Stimulated activated CD4-positive, alpha-beta T cell treated with anti-CD3 and anti-CD28 coated beads, Interleukin-2, amount 100 ng/mL, for 4 hours (primary cell): ENCODE measurements around the gene PTTG1.

Experiments used
- DNase-seq: peaks from one replicate; pipeline ENCODE4 v3.0.0-alpha.2; 2020; ENCODE audit warnings: low read depth

PTTG1 gene

GRCh38 chr5:160473681-160474080, 52.0 kb downstream of the PTTG1 start:
- no peak for DNase-seq

- no peak for DNase-seq
Observed at GRCh38 chr5:160474084-160474483, 52.4 kb downstream of the PTTG1 start.

DNA sequence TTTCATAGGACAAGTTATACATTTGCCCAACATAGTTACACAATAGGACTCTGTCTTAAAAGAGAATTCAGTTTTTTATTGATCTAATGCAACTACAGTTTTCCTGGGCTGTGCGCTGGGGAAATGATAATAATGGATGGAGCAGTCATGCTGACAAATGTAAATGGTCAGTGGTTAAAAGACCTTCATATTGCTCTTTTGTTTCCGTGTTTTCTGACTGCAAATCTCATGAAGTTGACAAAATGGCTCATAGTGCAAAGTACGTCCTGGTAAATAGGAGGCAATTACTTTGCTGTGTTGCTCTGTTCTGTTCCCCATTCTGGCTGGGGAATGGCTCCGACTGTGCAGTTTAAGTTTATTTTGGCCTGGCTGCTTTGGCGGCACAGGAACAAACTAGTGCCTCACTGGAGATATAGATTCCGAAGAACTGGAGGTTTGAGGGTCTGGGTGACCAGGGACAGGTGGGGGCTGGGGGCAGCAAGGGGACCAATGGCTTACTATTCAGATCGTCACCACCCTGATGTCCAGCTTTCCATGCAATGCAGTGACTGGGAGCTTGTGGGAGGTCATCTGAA, 54.3 kb downstream of the PTTG1 start:
- DNase-seq: no peak

DNA sequence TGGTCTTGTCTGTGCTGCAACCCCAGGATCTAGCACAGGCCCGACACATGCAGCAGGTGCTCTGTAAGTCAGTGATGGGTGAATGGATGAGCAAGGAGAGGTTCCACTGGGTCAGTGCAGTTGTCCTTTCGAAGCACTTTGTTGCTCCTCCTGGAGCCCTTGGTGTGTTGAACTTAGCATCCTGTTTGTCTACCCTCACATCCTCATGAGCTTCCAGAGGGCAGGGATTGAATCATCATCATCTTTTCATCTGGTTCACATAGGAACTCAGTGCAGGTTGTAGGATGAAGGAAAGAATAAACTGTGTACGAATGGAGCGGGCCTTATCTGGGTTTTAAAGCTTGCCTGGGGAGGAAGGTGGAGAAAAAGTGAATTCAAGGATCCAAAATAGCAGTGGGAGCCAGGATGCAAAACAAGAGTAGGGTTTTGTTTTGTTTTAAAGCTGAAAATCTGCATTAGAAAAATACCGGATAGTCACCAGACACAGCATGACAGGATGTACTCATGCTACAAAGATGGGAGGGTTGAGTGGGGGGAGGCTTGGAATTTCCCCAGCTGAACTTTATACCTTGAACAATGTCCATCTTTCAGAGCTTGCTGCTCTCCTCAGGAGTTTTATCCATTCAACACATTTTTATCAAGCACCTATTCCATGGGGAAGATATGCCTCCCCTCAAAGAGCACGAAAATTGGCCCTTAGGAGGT, 55.8 kb downstream of the PTTG1 start:
- DNase-seq: no peak

DNA sequence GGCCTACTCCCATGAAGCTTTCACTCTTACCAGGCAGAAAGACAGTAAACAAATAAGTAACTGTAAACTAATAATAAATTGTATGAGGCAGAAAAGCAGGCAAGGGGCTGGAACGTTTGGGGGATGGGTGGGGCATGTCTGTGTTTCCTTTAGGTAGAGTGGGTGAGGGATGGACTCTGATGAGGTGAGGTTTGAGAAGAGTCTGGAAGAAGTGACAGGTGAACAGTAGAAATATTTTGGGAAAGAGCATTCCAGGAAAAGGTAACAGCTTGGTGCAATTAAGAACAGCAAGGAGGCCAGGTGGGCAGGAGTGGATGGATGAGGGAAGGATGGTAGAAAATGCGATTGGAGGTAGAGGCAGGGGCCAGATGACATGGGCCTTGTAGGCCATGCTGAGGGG, 56.5 kb downstream of the PTTG1 start:
- no peak for DNase-seq
